MM.1S (cell line): ENCODE data around the gene MTHFD1L.

ENCODE experiments used
- DNase-seq: peaks from one replicate; pipeline ENCODE4 v3.0.0-alpha.2; 2015
- H2AFZ ChIP-seq: fragments of 300-600 bp; sonication (generic); 2 replicates; pipeline ENCODE4 v1.6.0; 2016; ENCODE audit warnings: antibody characterized with exemption, low read length
- H3F3A ChIP-seq: fragments of 300-600 bp; sonication (generic); 2 replicates; pipeline ENCODE4 v1.6.1; 2016; ENCODE audit warnings: mild to moderate bottlenecking, antibody characterized with exemption, low read length, moderate library complexity, mixed read lengths; ENCODE audit not compliant: insufficient read depth
- H3K27ac ChIP-seq: fragments of 300-600 bp; sonication (generic); 2 replicates; pipeline ENCODE4 v1.5.1; 2016; ENCODE audit warnings: mild to moderate bottlenecking, low read length
- H3K27me3 ChIP-seq: fragments of 300-600 bp; sonication (generic); replicated peaks from 2 replicates; pipeline ENCODE4 v1.6.0; 2016; ENCODE audit warnings: low read length; ENCODE audit not compliant: insufficient read depth
- H3K36me3 ChIP-seq: fragments of 300-600 bp; sonication (generic); replicated peaks from 2 replicates; pipeline ENCODE4 v1.6.1; 2016; ENCODE audit warnings: mild to moderate bottlenecking, low read length, mixed read lengths; ENCODE audit not compliant: insufficient read depth
- H3K4me1 ChIP-seq: fragments of 300-600 bp; sonication (generic); 2 replicates; pipeline ENCODE4 v1.6.1; 2016; ENCODE audit warnings: low read length, mixed read lengths
- H3K4me2 ChIP-seq: fragments of 300-600 bp; sonication (generic); 2 replicates; pipeline ENCODE4 v1.6.0; 2016; ENCODE audit warnings: low read depth, low read length
- H3K4me3 ChIP-seq: fragments of 300-600 bp; sonication (generic); 2 replicates; pipeline ENCODE4 v1.5.1; 2016; ENCODE audit warnings: low read length, mixed read lengths
- H3K79me2 ChIP-seq: fragments of 300-600 bp; sonication (generic); 2 replicates; pipeline ENCODE4 v1.6.1; 2016; ENCODE audit warnings: mixed run types, low read length, mixed read lengths
- H3K9ac ChIP-seq: fragments of 300-600 bp; sonication (generic); 2 replicates; pipeline ENCODE4 v1.6.1; 2016; ENCODE audit warnings: low read length, mixed read lengths
- H3K9me2 ChIP-seq: fragments of 300-600 bp; sonication (generic); replicated peaks from 2 replicates; pipeline ENCODE4 v1.6.1; 2016; ENCODE audit warnings: mild to moderate bottlenecking, low read length, mixed read lengths; ENCODE audit not compliant: insufficient read depth
- H3K9me3 ChIP-seq: fragments of 300-600 bp; sonication (generic); replicated peaks from 2 replicates; pipeline ENCODE4 v1.6.1; 2016; ENCODE audit warnings: mild to moderate bottlenecking, low read length, mixed read lengths; ENCODE audit not compliant: insufficient read depth
- H4K20me1 ChIP-seq: fragments of 300-600 bp; sonication (generic); 2 replicates; pipeline ENCODE4 v1.6.1; 2016; ENCODE audit warnings: mild to moderate bottlenecking, low read length, moderate library complexity, mixed read lengths; ENCODE audit not compliant: insufficient read depth
- CTCF ChIP-seq: fragments of 300-600 bp; sonication (generic); IDR thresholded peaks from 2 replicates; pipeline ENCODE4 v1.5.1; 2016; ENCODE audit warnings: antibody characterized with exemption, low read length, mixed read lengths
- EZH2 ChIP-seq: fragments of 300-600 bp; sonication (generic); optimal IDR thresholded peaks from 2 replicates; pipeline ENCODE3; 2017; ENCODE audit warnings: low read depth, mild to moderate bottlenecking, antibody characterized with exemption, low read length, mixed read lengths
- EZH2phosphoT487 ChIP-seq: fragments of 300-600 bp; sonication (generic); IDR thresholded peaks from 2 replicates; pipeline ENCODE4 v1.6.1; 2018; ENCODE audit warnings: antibody characterized with exemption, low read length

Gene MTHFD1L

DNA sequence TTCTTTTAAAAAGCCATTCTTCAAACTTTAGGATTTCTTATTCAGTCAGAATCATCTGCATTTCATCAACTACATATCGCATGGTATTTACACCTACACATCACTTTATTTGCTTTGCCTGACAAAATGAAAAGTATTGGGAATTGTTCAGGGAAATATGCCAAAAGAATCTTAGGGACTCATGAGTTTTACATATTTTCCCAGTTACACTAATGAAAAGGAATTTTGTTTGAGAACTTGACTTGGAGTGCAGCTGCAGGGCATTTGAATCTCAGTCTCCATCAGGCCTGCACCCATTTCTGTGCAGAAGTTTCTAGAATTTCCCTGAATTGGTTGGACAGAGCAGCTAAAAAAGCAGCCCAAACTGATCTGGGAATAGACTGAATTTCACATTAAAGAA is 65.3 kb downstream of the MTHFD1L start:
- Histone ChIP-seq H3K9me3 (no peaks in the 10 kb centered on the region), H3K4me2 (no peak overlapping the region), H4K20me1 (no peaks in the 10 kb centered on the region), H3K4me3 (no peak overlapping the region), H3K27ac (no peak overlapping the region), H3K4me1 (no peaks in the 10 kb centered on the region), H3K36me3 (no peaks in the 10 kb centered on the region), H3K79me2 (no peaks in the 10 kb centered on the region), H3K27me3 (no peaks in the 10 kb centered on the region), H3K9me2 (no peaks in the 10 kb centered on the region), H3K9ac (no peak overlapping the region), H3F3A (no peaks in the 10 kb centered on the region), H2AFZ (no peak overlapping the region)
- no peak for DNase-seq
- no peak for TF ChIP-seq EZH2phosphoT487

GRCh38 chr6:150931405-150931804 is 65.9 kb downstream of the MTHFD1L start:
- TF ChIP-seq EZH2phosphoT487: no peak
- no peak for TF ChIP-seq EZH2
- TF ChIP-seq CTCF: no peak
- H3K9me3 ChIP-seq: no peaks in the 10 kb centered on the region
- DNase-seq: no peak
- no peaks in the 10 kb centered on the region for H3K4me1 ChIP-seq
- H3F3A ChIP-seq: no peaks in the 10 kb centered on the region
- no peaks in the 10 kb centered on the region for H3K9me2 ChIP-seq
- H3K27ac ChIP-seq: no peak overlapping the region
- H3K4me3 ChIP-seq: no peak overlapping the region
- no peaks in the 10 kb centered on the region for H4K20me1 ChIP-seq
- no peak overlapping the region for H3K4me2 ChIP-seq
- H3K79me2 ChIP-seq: no peaks in the 10 kb centered on the region
- no peak overlapping the region for H2AFZ ChIP-seq
- no peaks in the 10 kb centered on the region for H3K36me3 ChIP-seq
- no peak overlapping the region for H3K9ac ChIP-seq
- no peaks in the 10 kb centered on the region for H3K27me3 ChIP-seq

GRCh38 chr6:150932996-150933395 is 67.5 kb downstream of the MTHFD1L start:
- H3K27ac ChIP-seq: no peak overlapping the region
- H3F3A ChIP-seq: no peaks in the 10 kb centered on the region
- no peak overlapping the region for H3K4me2 ChIP-seq
- DNase-seq: no peak
- H3K27me3 ChIP-seq: no peaks in the 10 kb centered on the region
- H4K20me1 ChIP-seq: no peaks in the 10 kb centered on the region
- no peaks in the 10 kb centered on the region for H3K9me3 ChIP-seq
- TF ChIP-seq CTCF (no peak), EZH2 (no peak), EZH2phosphoT487 (no peak)
- no peak overlapping the region for H3K9ac ChIP-seq
- no peaks in the 10 kb centered on the region for H3K36me3 ChIP-seq
- no peaks in the 10 kb centered on the region for H3K9me2 ChIP-seq
- H3K4me3 ChIP-seq: no peak overlapping the region
- no peak overlapping the region for H2AFZ ChIP-seq
- H3K4me1 ChIP-seq: no peaks in the 10 kb centered on the region
- no peaks in the 10 kb centered on the region for H3K79me2 ChIP-seq

DNA sequence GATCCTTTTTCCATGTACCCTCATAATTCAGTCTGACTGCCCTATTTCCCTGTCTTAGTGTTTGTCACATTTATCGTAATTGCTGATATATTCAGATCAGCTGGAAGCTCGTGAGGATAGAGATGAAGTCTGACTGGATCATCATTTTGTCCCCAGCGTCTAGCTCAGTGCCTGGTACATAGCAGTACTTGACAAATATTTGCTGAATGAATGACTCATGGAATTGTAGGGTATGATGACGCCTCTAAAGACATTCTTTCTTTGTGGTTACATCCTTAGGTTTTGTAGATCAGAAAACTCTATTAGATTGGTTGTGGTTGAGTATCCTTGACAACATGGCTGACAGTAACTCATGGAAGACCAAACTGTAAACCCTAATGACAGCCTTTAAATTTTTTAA is 68.9 kb downstream of the MTHFD1L start:
- DNase-seq: no peak
- Histone ChIP-seq H3K4me1 (no peaks in the 10 kb centered on the region), H3K79me2 (no peaks in the 10 kb centered on the region), H3K9me2 (no peaks in the 10 kb centered on the region), H3K36me3 (no peaks in the 10 kb centered on the region), H2AFZ (no peak overlapping the region), H3K27me3 (no peaks in the 10 kb centered on the region), H3K4me3 (no peak overlapping the region), H4K20me1 (no peaks in the 10 kb centered on the region), H3F3A (no peaks in the 10 kb centered on the region), H3K9ac (no peak overlapping the region), H3K27ac (no peak overlapping the region), H3K9me3 (no peaks in the 10 kb centered on the region), H3K4me2 (no peak overlapping the region)
- TF ChIP-seq EZH2: no peak
- no peak for TF ChIP-seq EZH2phosphoT487
- TF ChIP-seq CTCF: no peak
